Fibroblast of mammary gland (primary cell): ENCODE results near the gene PAX2.
"Not testable (repeated sequence)": the region's sequence is repeated elsewhere in the genome, so short reads cannot be mapped to it uniquely, and the experiment has no call there.

Source experiments
- DNase-seq: peaks from one replicate; pipeline ENCODE4 v3.0.0-alpha.2; 2010; ENCODE audit warnings: low read depth
- H3K4me3 ChIP-seq: 2 replicates; pipeline ENCODE4 v1.5.1; 2011; ENCODE audit warnings: low read depth, mild to moderate bottlenecking, low read length, moderate library complexity; ENCODE audit not compliant: control insufficient read depth
- TF ChIP-seq, protein P1 (sequence below): conservative IDR thresholded peaks from 2 replicates; pipeline ENCODE4 v1.5.1; 2011; ENCODE audit warnings: low read depth, low read length, inconsistent platforms; ENCODE audit not compliant: control insufficient read depth, insufficient read depth

PAX2 gene

DNA sequence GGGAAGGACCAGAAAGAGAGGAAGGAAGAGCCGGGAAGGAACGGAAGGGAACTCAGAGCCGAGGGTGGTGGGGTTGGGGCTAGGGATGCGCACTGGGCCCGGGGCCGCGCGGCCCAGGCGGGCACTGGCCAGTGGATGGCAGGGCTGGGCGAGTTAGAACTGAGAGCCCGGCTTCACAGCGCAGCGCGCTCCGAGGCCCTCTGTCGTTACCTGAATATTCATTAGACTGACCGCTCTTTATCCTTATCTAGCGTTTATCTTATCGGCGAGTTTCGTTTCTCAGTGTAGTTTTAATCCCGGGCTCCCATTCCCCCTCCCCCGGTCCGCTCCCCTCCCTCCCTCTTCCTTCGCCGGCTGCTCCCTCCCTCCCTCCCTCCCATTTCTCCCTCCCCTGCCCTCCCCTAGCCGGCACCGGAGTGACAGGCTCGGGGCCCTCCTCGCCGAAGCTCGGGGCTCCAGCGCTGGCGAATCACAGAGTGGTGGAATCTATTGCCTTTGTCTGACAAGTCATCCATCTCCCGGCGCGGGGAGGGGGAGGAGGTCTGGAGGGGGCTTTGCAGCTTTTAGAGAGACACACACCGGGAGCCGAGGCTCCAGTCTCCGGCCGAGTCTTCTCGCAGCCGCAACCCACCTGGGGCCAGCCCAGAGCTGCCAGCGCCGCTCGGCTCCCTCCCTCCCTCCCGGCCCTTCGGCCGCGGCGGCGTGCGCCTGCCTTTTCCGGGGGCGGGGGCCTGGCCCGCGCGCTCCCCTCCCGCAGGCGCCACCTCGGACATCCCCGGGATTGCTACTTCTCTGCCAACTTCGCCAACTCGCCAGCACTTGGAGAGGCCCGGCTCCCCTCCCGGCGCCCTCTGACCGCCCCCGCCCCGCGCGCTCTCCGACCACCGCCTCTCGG, at the start of gene PAX2:
PAX2 (plus strand) TSS at position 596 of the 895 bp plus-strand sequence. CDS start 679 bp downstream, outside the sequence.
- no peak for DNase-seq
- no peak within 1 kb of the TSS for H3K4me3 ChIP-seq
- TF ChIP-seq, protein P1, sequence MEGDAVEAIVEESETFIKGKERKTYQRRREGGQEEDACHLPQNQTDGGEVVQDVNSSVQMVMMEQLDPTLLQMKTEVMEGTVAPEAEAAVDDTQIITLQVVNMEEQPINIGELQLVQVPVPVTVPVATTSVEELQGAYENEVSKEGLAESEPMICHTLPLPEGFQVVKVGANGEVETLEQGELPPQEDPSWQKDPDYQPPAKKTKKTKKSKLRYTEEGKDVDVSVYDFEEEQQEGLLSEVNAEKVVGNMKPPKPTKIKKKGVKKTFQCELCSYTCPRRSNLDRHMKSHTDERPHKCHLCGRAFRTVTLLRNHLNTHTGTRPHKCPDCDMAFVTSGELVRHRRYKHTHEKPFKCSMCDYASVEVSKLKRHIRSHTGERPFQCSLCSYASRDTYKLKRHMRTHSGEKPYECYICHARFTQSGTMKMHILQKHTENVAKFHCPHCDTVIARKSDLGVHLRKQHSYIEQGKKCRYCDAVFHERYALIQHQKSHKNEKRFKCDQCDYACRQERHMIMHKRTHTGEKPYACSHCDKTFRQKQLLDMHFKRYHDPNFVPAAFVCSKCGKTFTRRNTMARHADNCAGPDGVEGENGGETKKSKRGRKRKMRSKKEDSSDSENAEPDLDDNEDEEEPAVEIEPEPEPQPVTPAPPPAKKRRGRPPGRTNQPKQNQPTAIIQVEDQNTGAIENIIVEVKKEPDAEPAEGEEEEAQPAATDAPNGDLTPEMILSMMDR: no peak

DNA sequence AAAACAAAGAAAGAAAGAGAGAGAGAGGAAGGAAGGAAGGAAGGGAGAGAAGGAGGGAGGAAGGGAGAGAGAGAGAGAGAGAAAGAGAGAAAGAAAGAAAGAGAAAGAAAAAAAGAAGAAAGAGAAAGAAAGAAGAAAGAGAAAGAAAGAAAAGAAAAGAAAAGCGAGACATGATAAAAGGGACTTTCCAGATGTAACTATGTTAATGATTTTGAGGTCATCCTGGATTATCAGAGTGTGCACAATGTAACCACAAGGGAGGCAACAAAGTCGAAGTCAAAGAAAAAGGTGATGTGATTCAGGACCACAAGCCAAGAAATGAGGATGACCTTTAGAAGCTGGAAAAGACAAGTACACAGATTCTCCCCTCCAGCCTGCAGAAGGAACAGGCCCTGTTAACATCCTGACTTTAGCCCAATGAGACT, 48.9 kb upstream of the PAX2 start:
- no peak for DNase-seq
- TF ChIP-seq, protein P1: no peak
- no peak overlapping the region for H3K4me3 ChIP-seq

DNA sequence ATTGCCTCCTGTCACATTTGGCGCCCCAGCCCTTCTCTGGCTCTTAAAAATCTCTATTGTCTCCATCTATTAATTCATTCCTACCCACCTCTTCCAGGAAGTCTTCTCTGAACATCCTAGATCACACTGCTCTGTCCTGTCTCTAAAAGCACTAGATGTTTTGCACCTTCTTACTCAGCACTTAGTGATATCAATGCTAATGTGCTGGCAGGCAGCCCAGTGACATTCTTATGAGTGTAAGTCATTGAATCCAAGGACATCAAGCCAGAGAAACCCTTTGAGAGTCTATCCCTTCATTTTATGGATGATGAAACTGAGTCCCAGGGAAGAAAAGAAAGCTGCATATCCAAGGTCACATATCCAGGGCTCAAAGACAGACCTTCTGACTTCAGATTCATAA, 48.3 kb upstream of the PAX2 start:
- DNase-seq: peak; percentile 63
- H3K4me3 ChIP-seq: no peak overlapping the region
- TF ChIP-seq, protein P1: no peak

DNA sequence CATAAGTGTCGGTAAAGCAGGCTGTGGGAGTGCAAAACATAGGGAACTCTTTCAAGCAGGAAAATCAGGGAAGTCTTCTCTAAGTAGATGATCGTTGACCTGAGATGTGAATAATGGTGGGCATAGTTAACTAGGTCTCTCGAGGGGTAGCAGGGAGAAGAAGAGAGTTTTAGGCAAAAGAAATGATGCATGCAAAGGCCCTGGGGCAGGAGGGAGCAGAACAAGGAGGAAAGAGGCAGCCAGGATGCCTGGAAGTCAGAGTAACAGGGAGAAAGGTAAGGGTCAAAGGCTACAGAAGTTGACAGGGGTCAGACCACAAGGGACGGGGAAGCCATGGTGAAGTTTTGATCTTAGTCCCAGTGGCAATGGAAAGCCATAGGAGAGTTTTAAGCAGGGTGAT, 47.8 kb upstream of the PAX2 start:
- TF ChIP-seq, protein P1: no peak
- H3K4me3 ChIP-seq: no peak overlapping the region
- DNase-seq: no peak

DNA sequence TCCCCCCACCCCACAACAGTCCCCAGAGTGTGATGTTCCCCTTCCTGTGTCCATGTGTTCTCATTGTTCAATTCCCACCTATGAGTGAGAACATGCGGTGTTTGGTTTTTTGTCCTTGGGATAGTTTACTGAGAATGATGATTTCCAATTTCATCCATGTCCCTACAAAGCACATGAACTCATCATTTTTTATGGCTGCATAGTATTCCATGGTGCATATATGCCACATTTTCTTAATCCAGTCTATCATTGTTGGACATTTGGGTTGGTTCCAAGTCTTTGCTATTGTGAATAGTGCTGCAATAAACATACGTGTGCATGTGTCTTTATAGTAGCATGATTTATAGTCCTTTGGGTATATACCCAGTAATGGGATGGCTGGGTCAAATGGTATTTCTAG, 43.7 kb upstream of the PAX2 start:
- H3K4me3 ChIP-seq, DNase-seq: not testable (repeated sequence)

DNA sequence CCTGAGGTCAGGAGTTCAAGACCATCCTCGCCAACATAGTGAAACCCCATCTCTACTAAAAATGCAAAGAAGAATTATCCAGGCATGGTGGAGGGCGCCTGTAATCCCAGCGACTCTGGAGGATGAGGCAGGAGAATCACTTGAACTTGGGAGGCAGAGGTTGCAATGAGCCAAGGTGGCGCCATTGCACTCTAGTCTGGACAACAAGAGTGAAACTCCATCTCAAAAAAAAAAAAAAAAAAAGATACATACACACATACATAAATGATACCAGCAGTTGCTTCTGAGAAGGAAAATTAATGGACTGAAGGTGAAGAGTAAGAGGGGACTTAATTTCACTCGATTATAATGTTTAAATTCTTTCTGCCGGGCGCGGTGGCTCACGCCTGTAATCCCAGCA, 40.2 kb upstream of the PAX2 start:
- H3K4me3 ChIP-seq: no peak overlapping the region
- TF ChIP-seq, protein P1: no peak
- no peak for DNase-seq

DNA sequence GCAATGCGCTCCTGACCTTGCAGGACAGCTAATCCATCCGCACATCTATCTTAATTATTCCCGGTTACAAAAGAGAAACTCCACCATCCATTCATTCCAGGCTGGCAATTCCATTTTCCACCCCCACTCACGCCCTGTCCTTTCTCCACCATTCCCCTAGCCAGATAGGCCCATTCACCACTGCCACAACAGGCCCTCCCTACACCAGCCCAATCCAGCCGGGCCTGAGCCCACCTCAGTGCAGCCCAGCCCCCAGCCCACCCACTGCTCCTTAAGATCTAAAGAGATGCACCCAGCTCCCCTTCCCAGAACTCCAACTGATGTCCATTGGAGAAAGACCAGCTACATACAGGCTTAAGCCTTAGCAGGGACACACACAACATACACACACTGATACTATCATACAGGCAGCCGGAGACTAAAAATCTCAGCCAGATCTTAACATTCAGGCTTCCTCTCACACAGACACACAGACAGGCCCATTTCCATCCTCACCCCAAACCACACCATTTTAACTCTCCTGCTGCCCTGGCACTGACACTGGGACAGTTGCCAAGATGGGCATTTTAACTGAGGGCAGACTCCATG, 38.0 kb upstream of the PAX2 start:
- no peak overlapping the region for H3K4me3 ChIP-seq
- DNase-seq: no peak
- TF ChIP-seq, protein P1: no peak
